ENCODE measurements around the gene CDKN2B.

GRCh38 chr9:21995666-21996398 lies 13.3 kb downstream of the CDKN2B start:
- TF ChIP-seq, protein P1, sequence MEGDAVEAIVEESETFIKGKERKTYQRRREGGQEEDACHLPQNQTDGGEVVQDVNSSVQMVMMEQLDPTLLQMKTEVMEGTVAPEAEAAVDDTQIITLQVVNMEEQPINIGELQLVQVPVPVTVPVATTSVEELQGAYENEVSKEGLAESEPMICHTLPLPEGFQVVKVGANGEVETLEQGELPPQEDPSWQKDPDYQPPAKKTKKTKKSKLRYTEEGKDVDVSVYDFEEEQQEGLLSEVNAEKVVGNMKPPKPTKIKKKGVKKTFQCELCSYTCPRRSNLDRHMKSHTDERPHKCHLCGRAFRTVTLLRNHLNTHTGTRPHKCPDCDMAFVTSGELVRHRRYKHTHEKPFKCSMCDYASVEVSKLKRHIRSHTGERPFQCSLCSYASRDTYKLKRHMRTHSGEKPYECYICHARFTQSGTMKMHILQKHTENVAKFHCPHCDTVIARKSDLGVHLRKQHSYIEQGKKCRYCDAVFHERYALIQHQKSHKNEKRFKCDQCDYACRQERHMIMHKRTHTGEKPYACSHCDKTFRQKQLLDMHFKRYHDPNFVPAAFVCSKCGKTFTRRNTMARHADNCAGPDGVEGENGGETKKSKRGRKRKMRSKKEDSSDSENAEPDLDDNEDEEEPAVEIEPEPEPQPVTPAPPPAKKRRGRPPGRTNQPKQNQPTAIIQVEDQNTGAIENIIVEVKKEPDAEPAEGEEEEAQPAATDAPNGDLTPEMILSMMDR (IDR thresholded peaks at IDR 0.05; ENCODE audit: low read depth, low read length, missing input control): no peak
- no peak for TF ChIP-seq JUND (IDR thresholded peaks at IDR 0.05)
- no peak for TF ChIP-seq TAF1 (conservative IDR thresholded peaks at IDR 0.05)
- TF ChIP-seq RAD21 (IDR thresholded peaks at IDR 0.05): peak in 1 of 2 donors; percentile 21
- TF ChIP-seq SP1 (IDR thresholded peaks at IDR 0.05): no peak
- TF ChIP-seq MAX (IDR thresholded peaks at IDR 0.05): no peak
- TF ChIP-seq FOXA1 (IDR thresholded peaks at IDR 0.05): no peak
- no peak for TF ChIP-seq YY1 (IDR thresholded peaks at IDR 0.05)
- TF ChIP-seq, protein P2, sequence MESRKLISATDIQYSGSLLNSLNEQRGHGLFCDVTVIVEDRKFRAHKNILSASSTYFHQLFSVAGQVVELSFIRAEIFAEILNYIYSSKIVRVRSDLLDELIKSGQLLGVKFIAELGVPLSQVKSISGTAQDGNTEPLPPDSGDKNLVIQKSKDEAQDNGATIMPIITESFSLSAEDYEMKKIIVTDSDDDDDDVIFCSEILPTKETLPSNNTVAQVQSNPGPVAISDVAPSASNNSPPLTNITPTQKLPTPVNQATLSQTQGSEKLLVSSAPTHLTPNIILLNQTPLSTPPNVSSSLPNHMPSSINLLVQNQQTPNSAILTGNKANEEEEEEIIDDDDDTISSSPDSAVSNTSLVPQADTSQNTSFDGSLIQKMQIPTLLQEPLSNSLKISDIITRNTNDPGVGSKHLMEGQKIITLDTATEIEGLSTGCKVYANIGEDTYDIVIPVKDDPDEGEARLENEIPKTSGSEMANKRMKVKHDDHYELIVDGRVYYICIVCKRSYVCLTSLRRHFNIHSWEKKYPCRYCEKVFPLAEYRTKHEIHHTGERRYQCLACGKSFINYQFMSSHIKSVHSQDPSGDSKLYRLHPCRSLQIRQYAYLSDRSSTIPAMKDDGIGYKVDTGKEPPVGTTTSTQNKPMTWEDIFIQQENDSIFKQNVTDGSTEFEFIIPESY (IDR thresholded peaks at IDR 0.05): no peak

All from liver (tissue), 3 donors.